Adrenal gland (tissue), 12 donors: ENCODE measurements around the gene C12orf42. TPM values are rescaled to one million over a fixed set of nuclear protein-coding genes. Genes with fewer than 3 reads are reported as not detected.

Experiments used
- DNase-seq, 7 donors: peaks; one replicate each; pipeline ENCODE4 v3.0.0-alpha.2; 2019 to 2020
- H3K27ac ChIP-seq, 5 donors: fragments of 200-600 bp; sonication (generic) in 4 of 5; 1 replicate in 3 of 5; 2 replicates in 2 of 5; pipeline versions ENCODE4 v1.5.1 to v1.8.0; 2016 to 2020; ENCODE audit warnings: mild to moderate bottlenecking in 1 of 5
- H3K27me3 ChIP-seq: fragments of 200-600 bp; 2 replicates; pipeline ENCODE4 v1.8.0; 2021
- H3K36me3 ChIP-seq, 2 donors: fragments of 200-600 bp; replicated peaks in 1 of 2; 1 replicate in 1 of 2; 2 replicates in 1 of 2; pipeline versions ENCODE4 v1.5.1 to v1.8.0; 2018 to 2022
- H3K4me1 ChIP-seq, 2 donors: fragments of 200-600 bp; replicated peaks in 1 of 2; 1 replicate in 1 of 2; 2 replicates in 1 of 2; pipeline versions ENCODE4 v1.5.1 to v1.8.0; 2018 to 2021
- H3K4me3 ChIP-seq, 4 donors: fragments of 200-600 bp; sonication (generic) in 3 of 4; one replicate each; pipeline ENCODE4 v1.5.1; 2016 to 2018
- H3K9me3 ChIP-seq, 3 donors: fragments of 200-600 bp; sonication (generic) in 1 of 3; replicated peaks in 1 of 3; 1 replicate in 2 of 3; 2 replicates in 1 of 3; pipeline versions ENCODE4 v1.5.1 to v1.8.0; 2016 to 2021
- CTCF ChIP-seq, 6 experiments: fragments of 450-650 bp in 4 of 6; fragments of 200-600 bp in 2 of 6; sonication (generic) in 1 of 6; IDR thresholded peaks; 1 replicate in 5 of 6; 2 replicates in 1 of 6; pipeline versions ENCODE4 v1.5.1 to v1.8.0; 2016 to 2021; ENCODE audit warnings: antibody characterized with exemption in 6 of 6, mild to moderate bottlenecking in 2 of 6, moderate library complexity in 1 of 6
- POLR2A ChIP-seq, 2 donors: fragments of 450-650 bp; IDR thresholded peaks; one replicate each; pipeline ENCODE4 v1.6.1; 2017; ENCODE audit warnings: antibody characterized with exemption in 2 of 2, mild to moderate bottlenecking in 2 of 2, moderate library complexity in 1 of 2
- WGBS, 4 donors: extraction: QIAGEN DNeasy Blood & Tissue Kit in 2 of 4; methylation state at CpG; one replicate each; pipeline versions ENCODE4 v1.1.5 to v1.1.7; 2013 to 2017; 5-methylcytosine and 5-hydroxymethylcytosine counted together
- intact Hi-C, 2 donors: fragments of 100-400 bp; cut with DNase I; formaldehyde crosslinking; loops; one replicate each; pipeline versions ENCODE4 v1.14.1 to v1.15.0; 2022 to 2023
- polyA plus RNA-seq, 3 donors: library from polyadenylated mRNA; stranded (reverse); fragments of 200-250 nt in 2 of 3; fragments of 350-450 nt in 1 of 3; fragmentation: Illumina TruSeq in 1 of 3; extraction: RNeasy Lipid Tissue Mini Kit (QIAGEN cat#74804) in 1 of 3; gene quantifications; one replicate each; pipeline ENCODE4 v1.2.3, GENCODE V29; 2013 to 2014
- total RNA-seq, 9 donors: library from RNA; depleted of rRNA in 4 of 9; stranded (reverse); fragments of >200 nt in 4 of 9; fragments of 120-200 nt in 1 of 9; fragmentation: NEBNext Ultra II Directional in 1 of 9; extraction: Animal tissue kit (Norgen Biotek cat#: 25700) in 1 of 9; gene quantifications; one replicate each; pipeline versions ENCODE4 v1.1.0 to v1.2.4, GENCODE V29; 2013 to 2023
- donor health status: healthy with polysubstance abuse.
- donor health status: Bipolar disorder and iron deficiency.
- donor health status: DM: yes; HTN: yes; CAD: no.
- donor health status: DM: no; HTN: no; CAD: no.
- donor health status: DM: no; HTN: no; CAD: no.
- donor health status: DM: yes; HTN: yes; CAD: no.

The C12orf42 gene
- total and polyA plus RNA-seq, 12 donors = 0.07 TPM; not detected in 11

- Histone ChIP-seq H3K9me3 (no peaks in the 10 kb centered on the region), H3K27me3 (no peaks in the 10 kb centered on the region), H3K27ac (no peak overlapping the region), H3K4me1 (no peaks in the 10 kb centered on the region), H3K4me3 (no peak overlapping the region), H3K36me3 (no peaks in the 10 kb centered on the region)
- WGBS, 4 donors = 39 to 50% (median 43%) methylated on average over 4 of the region's 4 CpGs
- intact Hi-C loops = no loop called here
- DNase-seq = no peak
- TF ChIP-seq CTCF (IDR thresholded peaks at IDR 0.05) = no peak
- TF ChIP-seq POLR2A (IDR thresholded peaks at IDR 0.05) = no peak
Measured at GRCh38 chr12:103422746-103423515, 72.8 kb downstream of the C12orf42 start.

GRCh38 chr12:103422328-103422727, 73.4 kb downstream of the C12orf42 start:
- WGBS, 4 donors = 65 to 75% (median 70%) methylated on average over 4 of the region's 4 CpGs
- H3K4me3 ChIP-seq = no peak overlapping the region
- no peaks in the 10 kb centered on the region for H3K9me3 ChIP-seq
- no peak overlapping the region for H3K27ac ChIP-seq
- TF ChIP-seq POLR2A (IDR thresholded peaks at IDR 0.05) (no peak), CTCF (IDR thresholded peaks at IDR 0.05) (no peak)
- H3K36me3 ChIP-seq = no peaks in the 10 kb centered on the region
- intact Hi-C loops = no loop called here
- H3K27me3 ChIP-seq = no peaks in the 10 kb centered on the region
- DNase-seq = no peak
- no peaks in the 10 kb centered on the region for H3K4me1 ChIP-seq

- intact Hi-C loops = no loop called here
- no peaks in the 10 kb centered on the region for H3K4me1 ChIP-seq
- no peak for TF ChIP-seq POLR2A (IDR thresholded peaks at IDR 0.05)
- no peak for TF ChIP-seq CTCF (IDR thresholded peaks at IDR 0.05)
- no peaks in the 10 kb centered on the region for H3K36me3 ChIP-seq
- no peak overlapping the region for H3K4me3 ChIP-seq
- H3K27me3 ChIP-seq = no peaks in the 10 kb centered on the region
- DNase-seq = no peak
- no peaks in the 10 kb centered on the region for H3K9me3 ChIP-seq
- no peak overlapping the region for H3K27ac ChIP-seq
- 78 to 92% (median 89%) methylated on average over 1 of the region's 1 CpG for WGBS, 4 donors
Measured at GRCh38 chr12:103421402-103421801, 74.4 kb downstream of the C12orf42 start.

- no peak for DNase-seq
- intact Hi-C loops = no loop called here
- no peak for TF ChIP-seq POLR2A (IDR thresholded peaks at IDR 0.05)
- TF ChIP-seq CTCF (IDR thresholded peaks at IDR 0.05) = no peak
- H3K27ac ChIP-seq = no peak overlapping the region
- WGBS, 4 donors = 59 to 78% (median 68%) methylated on average over 2 of the region's 2 CpGs
- H3K4me3 ChIP-seq = no peak overlapping the region
- no peaks in the 10 kb centered on the region for H3K27me3 ChIP-seq
- H3K36me3 ChIP-seq = no peaks in the 10 kb centered on the region
- H3K9me3 ChIP-seq = no peaks in the 10 kb centered on the region
- H3K4me1 ChIP-seq = no peaks in the 10 kb centered on the region
Measured at GRCh38 chr12:103415681-103416080, 80.1 kb downstream of the C12orf42 start.
